IPS-20b (cell line): ENCODE measurements around the gene TIAM1.

Source experiments
- H3K27ac ChIP-seq: one replicate; pipeline ENCODE4 v1.5.1; 2013; ENCODE audit warnings: low read length
- H3K27me3 ChIP-seq: 2 replicates; pipeline ENCODE4 v1.6.1; 2013; ENCODE audit warnings: mild to moderate bottlenecking, low read length, inconsistent platforms; ENCODE audit not compliant: insufficient read depth
- H3K36me3 ChIP-seq: 2 replicates; pipeline ENCODE4 v1.6.1; 2013; ENCODE audit warnings: low read depth, mild to moderate bottlenecking, inconsistent platforms, low read length, moderate library complexity; ENCODE audit not compliant: insufficient read depth
- H3K4me1 ChIP-seq: 2 replicates; pipeline ENCODE4 v1.6.1; 2013; ENCODE audit warnings: mild to moderate bottlenecking, control low read depth, inconsistent platforms, low read length, moderate library complexity; ENCODE audit not compliant: insufficient read depth
- H3K4me3 ChIP-seq: 2 replicates; pipeline ENCODE4 v1.5.1; 2013; ENCODE audit warnings: mild to moderate bottlenecking, low read length, inconsistent platforms
- H3K9ac ChIP-seq: 2 replicates; pipeline ENCODE4 v1.6.1; 2013; ENCODE audit warnings: low read depth, mild to moderate bottlenecking, inconsistent platforms, low read length, moderate library complexity
- H3K9me3 ChIP-seq: 2 replicates; pipeline ENCODE4 v1.6.1; 2013; ENCODE audit warnings: mild to moderate bottlenecking, low read depth, low read length, inconsistent platforms; ENCODE audit not compliant: insufficient read depth

TIAM1 gene

GRCh38 chr21:31087639-31088473 lies 256.2 kb downstream of the TIAM1 start:
- Histone ChIP-seq H3K4me1 (no peaks in the 10 kb centered on the region), H3K4me3 (no peak overlapping the region), H3K27ac (no peak overlapping the region), H3K9me3 (no peaks in the 10 kb centered on the region), H3K27me3 (no peaks in the 10 kb centered on the region), H3K9ac (no peak overlapping the region), H3K36me3 (no peaks in the 10 kb centered on the region)

GRCh38 chr21:31084689-31085088 lies 259.4 kb downstream of the TIAM1 start:
- no peaks in the 10 kb centered on the region for H3K36me3 ChIP-seq
- no peaks in the 10 kb centered on the region for H3K27me3 ChIP-seq
- no peak overlapping the region for H3K27ac ChIP-seq
- H3K9ac ChIP-seq = no peak overlapping the region
- H3K4me1 ChIP-seq = no peaks in the 10 kb centered on the region
- H3K4me3 ChIP-seq = no peak overlapping the region
- no peaks in the 10 kb centered on the region for H3K9me3 ChIP-seq

GRCh38 chr21:31078796-31079195 lies 265.3 kb downstream of the TIAM1 start:
- Histone ChIP-seq H3K36me3 (no peaks in the 10 kb centered on the region), H3K9me3 (no peaks in the 10 kb centered on the region), H3K27ac (no peak overlapping the region), H3K4me3 (no peak overlapping the region), H3K9ac (no peak overlapping the region), H3K27me3 (no peaks in the 10 kb centered on the region), H3K4me1 (no peaks in the 10 kb centered on the region)

- Histone ChIP-seq H3K27me3 (no peaks in the 10 kb centered on the region), H3K4me1 (no peaks in the 10 kb centered on the region), H3K9me3 (no peaks in the 10 kb centered on the region), H3K27ac (no peak overlapping the region), H3K36me3 (no peaks in the 10 kb centered on the region), H3K4me3 (no peak overlapping the region), H3K9ac (no peak overlapping the region)
These were observed 265.8 kb downstream of the TIAM1 start for GRCh38 chr21:31078216-31078615.

- H3K27ac ChIP-seq = no peak overlapping the region
- H3K36me3 ChIP-seq = no peaks in the 10 kb centered on the region
- no peaks in the 10 kb centered on the region for H3K27me3 ChIP-seq
- H3K9ac ChIP-seq = no peak overlapping the region
- H3K4me3 ChIP-seq = no peak overlapping the region
- no peaks in the 10 kb centered on the region for H3K4me1 ChIP-seq
- H3K9me3 ChIP-seq = no peaks in the 10 kb centered on the region
These were observed 268.2 kb downstream of the TIAM1 start for GRCh38 chr21:31075848-31076247.

- H3K4me1 ChIP-seq = no peaks in the 10 kb centered on the region
- H3K27me3 ChIP-seq = no peaks in the 10 kb centered on the region
- H3K27ac ChIP-seq = no peak overlapping the region
- H3K4me3 ChIP-seq = no peak overlapping the region
- H3K9me3 ChIP-seq = no peaks in the 10 kb centered on the region
- H3K9ac ChIP-seq = no peak overlapping the region
- H3K36me3 ChIP-seq = no peaks in the 10 kb centered on the region
These were observed 271.5 kb downstream of the TIAM1 start for GRCh38 chr21:31072533-31072932.
